K562 (cell line): Measurements from ENCODE around the gene EGF. TPM values are rescaled to one million over a fixed set of nuclear protein-coding genes. Genes with fewer than 3 reads are reported as not detected.

Source experiments
- ATAC-seq: fragments of 200-7000 bp; cut with Tn5 transposase; 3 replicates; pipeline ENCODE4 v1.9.1; 2020; ENCODE audit warnings: moderate library complexity
- BruUV-seq: library from RNA; stranded (reverse); fragments of 400-500 nt; replicated peaks from 2 replicates; lab custom pipeline; 2021; lab: Mats Ljungman, UMichigan
- CTCF ChIA-PET: fragments of 300-600 bp; formaldehyde crosslinking; extraction: SDS; loops from one replicate; lab custom pipeline; 2021; ENCODE audit warnings: low intra/inter-chr PET ratio; lab: Yijun Ruan, JAX
- POLR2A ChIA-PET: fragments of 300-600, 350-650 bp; sonication (Branson Sonifier 250); formaldehyde crosslinking; extraction: SDS; loops from one replicate; lab custom pipeline; 2021; ENCODE audit warnings: antibody characterized with exemption, inconsistent platforms; lab: Yijun Ruan, JAX
- DNase-seq, 4 experiments: peaks; one replicate each; pipeline versions ENCODE4 v3.0.0 to v3.0.0-alpha.2; 2011 to 2018; ENCODE audit warnings: low spot score in 3 of 4, mixed read lengths in 3 of 4; ENCODE audit errors: extremely low read depth in 1 of 4
- FAIRE-seq: peaks from 2 replicates; lab custom pipeline; 2011; peaks lifted over from hg19 to GRCh38; lab: Jason Lieb, UNC
- H2AFZ ChIP-seq: 2 replicates; pipeline ENCODE4 v1.6.0; 2011; ENCODE audit warnings: low read depth, low read length, control low read depth, inconsistent platforms
- H3K27ac ChIP-seq: fragments of 200-600 bp; 3 replicates; pipeline ENCODE4 v1.8.0; 2011; ENCODE audit warnings: low read depth, mild to moderate bottlenecking, control low read depth, inconsistent platforms, low read length, moderate library complexity, mixed read lengths; ENCODE audit errors: extremely low read depth
- H3K27me3 ChIP-seq, 2 experiments: fragments of 300-600 bp in 1 of 2; 2 replicates in 1 of 2; 3 replicates in 1 of 2; pipeline versions ENCODE4 v1.6.0 to v1.8.0; 2011; ENCODE audit warnings: inconsistent platforms in 2 of 2, low read length in 2 of 2, mild to moderate bottlenecking in 1 of 2, mixed read lengths in 1 of 2, moderate library complexity in 1 of 2; ENCODE audit not compliant: control insufficient read depth in 2 of 2, insufficient read depth in 2 of 2
- H3K36me3 ChIP-seq: fragments of 300-600 bp; 3 replicates; pipeline ENCODE4 v1.8.0; 2011; ENCODE audit warnings: mild to moderate bottlenecking, low read length, inconsistent platforms; ENCODE audit not compliant: control insufficient read depth, insufficient read depth
- H3K4me1 ChIP-seq, 2 experiments: fragments of 200-600 bp in 1 of 2; replicated peaks in 1 of 2; 2 replicates in 1 of 2; 3 replicates in 1 of 2; pipeline versions ENCODE4 v1.5.1 to v1.8.0; 2011; ENCODE audit warnings: inconsistent platforms in 2 of 2, low read length in 2 of 2, mild to moderate bottlenecking in 1 of 2, mixed read lengths in 1 of 2, moderate library complexity in 1 of 2; ENCODE audit not compliant: control insufficient read depth in 2 of 2, insufficient read depth in 2 of 2
- H3K4me2 ChIP-seq: 2 replicates; pipeline ENCODE4 v1.6.1; 2011; ENCODE audit warnings: low read length, control low read depth, inconsistent platforms, mixed read lengths; ENCODE audit not compliant: insufficient read depth
- H3K4me3 ChIP-seq: fragments of 200-600 bp; sonication (generic), shearing (Covaris generic); 2 replicates; pipeline ENCODE4 v1.5.1; 2016; ENCODE audit warnings: control low read depth, inconsistent platforms
- H3K79me2 ChIP-seq: fragments of 200-600 bp; 3 replicates; pipeline ENCODE4 v1.8.0; 2011; ENCODE audit warnings: low read length, inconsistent platforms; ENCODE audit not compliant: control insufficient read depth, insufficient read depth
- H3K9ac ChIP-seq, 2 experiments: 2 replicates each; pipeline versions ENCODE4 v1.6.0 to v1.6.1; 2011; ENCODE audit warnings: low read depth in 2 of 2, low read length in 2 of 2, control low read depth in 1 of 2, inconsistent platforms in 1 of 2, mild to moderate bottlenecking in 1 of 2, mixed read lengths in 1 of 2; ENCODE audit not compliant: insufficient read depth in 1 of 2
- H3K9me1 ChIP-seq: one replicate; pipeline ENCODE4 v1.6.0; 2011; ENCODE audit warnings: inconsistent platforms, mild to moderate bottlenecking, low read length, moderate library complexity; ENCODE audit not compliant: control insufficient read depth, insufficient read depth
- H3K9me3 ChIP-seq: replicated peaks from 2 replicates; pipeline ENCODE4 v1.5.1; 2011; ENCODE audit warnings: low read depth, low read length, inconsistent platforms; ENCODE audit not compliant: control insufficient read depth, insufficient read depth
- H4K20me1 ChIP-seq: replicated peaks from 2 replicates; pipeline ENCODE4 v1.6.1; 2011; ENCODE audit warnings: low read length, inconsistent platforms, mixed read lengths; ENCODE audit not compliant: control insufficient read depth, insufficient read depth
- BCL6 ChIP-seq: fragments of 250-450 bp; sonication (Bioruptor Pico); IDR thresholded peaks from 2 replicates; pipeline ENCODE4 v1.4.0; 2020
- CXXC5 ChIP-seq: fragments of 250-450 bp; sonication (Bioruptor Pico); IDR thresholded peaks from 2 replicates; pipeline ENCODE4 v1.8.0; 2022; ENCODE audit warnings: inconsistent platforms, mild to moderate bottlenecking, moderate library complexity
- NCOA2 ChIP-seq, 2 experiments: fragments of 450-650 bp; IDR thresholded peaks; 2 replicates each; pipeline ENCODE4 v1.6.1; 2018; ENCODE audit warnings: mild to moderate bottlenecking in 2 of 2, moderate library complexity in 1 of 2; ENCODE audit not compliant: partially characterized antibody in 2 of 2
- NFIC ChIP-seq: fragments of 450-650 bp; IDR thresholded peaks from 2 replicates; pipeline ENCODE4 v1.6.1; 2017; ENCODE audit warnings: mild to moderate bottlenecking, inconsistent platforms
- PRDM10 ChIP-seq: fragments of 450-650 bp; IDR thresholded peaks from 2 replicates; pipeline ENCODE4 v1.6.1; 2018; ENCODE audit not compliant: partially characterized antibody
- TFE3 ChIP-seq: fragments of 450-650 bp; formaldehyde crosslinking; IDR thresholded peaks from 2 replicates; pipeline ENCODE4 v1.4.0; 2020; ENCODE audit warnings: mild to moderate bottlenecking, mixed read lengths
- ZBTB2 ChIP-seq: fragments of 450-650 bp; IDR thresholded peaks from 2 replicates; pipeline ENCODE4 v1.6.1; 2016; ENCODE audit warnings: antibody characterized with exemption
- ZNF41 ChIP-seq: fragments of 250-450 bp; sonication (Bioruptor Pico); conservative IDR thresholded peaks from 2 replicates; pipeline ENCODE4 v1.4.0; 2020; ENCODE audit warnings: mild to moderate bottlenecking
- ZNF79 ChIP-seq: fragments of 250-450 bp; sonication (Bioruptor Pico); IDR thresholded peaks from 2 replicates; pipeline ENCODE4 v1.4.0; 2020; ENCODE audit warnings: low read depth, mild to moderate bottlenecking, moderate library complexity
- WGBS: fragments of 100-300 bp; shearing (Covaris generic); methylation state at CpG from one replicate; pipeline ENCODE4 v1.1.6; 2016; ENCODE audit warnings: low coverage, mixed read lengths; ENCODE audit not compliant: insufficient coverage; ENCODE audit errors: missing lambda C conversion rate; 5-methylcytosine and 5-hydroxymethylcytosine counted together
- in situ Hi-C: fragments of 300-500 bp; cut with MboI; formaldehyde crosslinking; loops from 4 replicates; pipeline ENCODE4 v1.15.0; 2018; ENCODE audit warnings: inconsistent platforms, mixed read lengths
- intact Hi-C: fragments of 100-400 bp; cut with micrococcal nuclease; formaldehyde crosslinking; loops from 2 replicates; pipeline ENCODE4 v1.14.2; 2022
- polyA plus RNA-seq, 8 experiments: library from polyadenylated mRNA; depleted of rRNA in 4 of 8; stranded (reverse) in 5 of 8; unstranded in 3 of 8; fragments of >200 nt; fragmentation: Nextera tagmentation in 2 of 8; fragmentation: Illumina TruSeq in 1 of 8; extraction: Ambion mirVana in 2 of 8; extraction: Trizol in 1 of 8; gene quantifications; 2 replicates each; pipeline versions ENCODE4 v1.2.1 to v1.2.3, GENCODE V29; 2011 to 2014; ENCODE audit warnings: inconsistent platforms in 1 of 8, missing spikeins in 1 of 8
- total RNA-seq, 7 experiments: library from RNA; depleted of rRNA in 6 of 7; stranded (reverse); fragments of >200 nt in 6 of 7; fragmentation: Illumina TruSeq in 2 of 7; extraction: Trizol in 2 of 7; gene quantifications; 2 replicates each; pipeline versions ENCODE4 v1.2.1 to v1.2.3, GENCODE V29; 2011 to 2021; ENCODE audit warnings: low replicate concordance in 1 of 7

Gene EGF
- total and polyA plus RNA-seq, 9 of the 15 experiments (the other 6 are each of a cell fraction or from before 2014, with no cell fraction given), result 0.32 to 3.1 (median 1.3) TPM

- no peak for TF ChIP-seq TFE3 (CRISPR knock-in tag)
- no peak for TF ChIP-seq ZBTB2
- TF ChIP-seq ZNF79 (CRISPR knock-in tag), result no peak
- no peak for TF ChIP-seq CXXC5 (CRISPR knock-in tag)
Measured at GRCh38 chr4:110008540-110008939, 95.9 kb downstream of the EGF start (continued).

GRCh38 chr4:110009550-110009949 lies 96.9 kb downstream of the EGF start:
- no peaks in the 10 kb centered on the region for H3K36me3 ChIP-seq
- TF ChIP-seq ZNF41, result no peak
- no peak for TF ChIP-seq NCOA2 (IDR thresholded peaks at IDR 0.05; ENCODE audit: partially characterized antibody in 2 of 2)
- no peak for TF ChIP-seq BCL6 (CRISPR knock-in tag)
- TF ChIP-seq NFIC, result peak; percentile 55
- no peak for TF ChIP-seq PRDM10
- ChIA-PET CTCF (no interaction called here), POLR2A (interaction anchor here (1.8 kb wide), 1 partner anchor 11 kb away, joined by 5 read pairs; no protein-coding TSS in a partner anchor)
- no peaks in the 10 kb centered on the region for H3K27me3 ChIP-seq
- 35% methylated on average over 2 of the region's 2 CpGs for WGBS
- no peak for DNase-seq
- no peak overlapping the region for H3K27ac ChIP-seq
- ATAC-seq, result no peak
- no peak overlapping the region for H2AFZ ChIP-seq
- no peak overlapping the region for H3K4me3 ChIP-seq
- FAIRE-seq, result no peak
- no peak overlapping the region for H3K4me2 ChIP-seq
- no peak overlapping the region for H3K9ac ChIP-seq
- H3K9me3 ChIP-seq, result no peaks in the 10 kb centered on the region
- intact Hi-C loops, result loop anchor here (5.0 to 10.0 kb wide), 3 partner anchors 195 to 335 kb away; no protein-coding TSS in a partner anchor
- no peaks in the 10 kb centered on the region for H4K20me1 ChIP-seq
- H3K79me2 ChIP-seq, result no peaks in the 10 kb centered on the region
- no peaks in the 10 kb centered on the region for H3K9me1 ChIP-seq
- no TSS peak for BruUV-seq
- 0 out of 5 replicates have a peak, but pooled peaks cover 0 to 2% of the 10 kb centered on the region in 2 experiments for H3K4me1 ChIP-seq
- in situ Hi-C loops, result loop anchor here (10.0 kb wide), 1 partner anchor 315 kb away; no protein-coding TSS in a partner anchor
